GM12864 (cell line): Measurements from ENCODE around the gene ZBTB4.

Experiments
- DNase-seq: peaks from one replicate; pipeline ENCODE4 v3.0.0-alpha.2; 2011; ENCODE audit warnings: low read depth
- H3K4me3 ChIP-seq: 2 replicates; pipeline ENCODE4 v1.5.1; 2011; ENCODE audit warnings: mild to moderate bottlenecking, low read depth, low read length, control low read depth
- TF ChIP-seq, protein P1 (sequence below): IDR thresholded peaks from 2 replicates; pipeline ENCODE4 v1.5.1; 2011; ENCODE audit warnings: low read depth, mild to moderate bottlenecking, moderate library complexity, low read length, control low read depth, inconsistent platforms; ENCODE audit errors: missing control alignments

The ZBTB4 gene

GRCh38 chr17:7435676-7436555 lies 43.5 kb downstream of the ZBTB4 start:
- peak overlapping the region; percentile 63 for H3K4me3 ChIP-seq
- TF ChIP-seq, protein P1, sequence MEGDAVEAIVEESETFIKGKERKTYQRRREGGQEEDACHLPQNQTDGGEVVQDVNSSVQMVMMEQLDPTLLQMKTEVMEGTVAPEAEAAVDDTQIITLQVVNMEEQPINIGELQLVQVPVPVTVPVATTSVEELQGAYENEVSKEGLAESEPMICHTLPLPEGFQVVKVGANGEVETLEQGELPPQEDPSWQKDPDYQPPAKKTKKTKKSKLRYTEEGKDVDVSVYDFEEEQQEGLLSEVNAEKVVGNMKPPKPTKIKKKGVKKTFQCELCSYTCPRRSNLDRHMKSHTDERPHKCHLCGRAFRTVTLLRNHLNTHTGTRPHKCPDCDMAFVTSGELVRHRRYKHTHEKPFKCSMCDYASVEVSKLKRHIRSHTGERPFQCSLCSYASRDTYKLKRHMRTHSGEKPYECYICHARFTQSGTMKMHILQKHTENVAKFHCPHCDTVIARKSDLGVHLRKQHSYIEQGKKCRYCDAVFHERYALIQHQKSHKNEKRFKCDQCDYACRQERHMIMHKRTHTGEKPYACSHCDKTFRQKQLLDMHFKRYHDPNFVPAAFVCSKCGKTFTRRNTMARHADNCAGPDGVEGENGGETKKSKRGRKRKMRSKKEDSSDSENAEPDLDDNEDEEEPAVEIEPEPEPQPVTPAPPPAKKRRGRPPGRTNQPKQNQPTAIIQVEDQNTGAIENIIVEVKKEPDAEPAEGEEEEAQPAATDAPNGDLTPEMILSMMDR: peak; percentile 28

GRCh38 chr17:7432296-7432695 lies 47.1 kb downstream of the ZBTB4 start:
- no peak overlapping the region for H3K4me3 ChIP-seq
- TF ChIP-seq, protein P1: no peak
- no peak for DNase-seq

More at GRCh38 chr17:7435676-7436555, 43.5 kb downstream of the ZBTB4 start:
- no peak for DNase-seq

GRCh38 chr17:7431231-7431630 lies 48.2 kb downstream of the ZBTB4 start:
- DNase-seq: no peak
- TF ChIP-seq, protein P1: no peak
- no peak overlapping the region for H3K4me3 ChIP-seq

- TF ChIP-seq, protein P1: no peak
- no peak for DNase-seq
These were observed 49.7 kb downstream of the ZBTB4 start for GRCh38 chr17:7429722-7430121.

DNA sequence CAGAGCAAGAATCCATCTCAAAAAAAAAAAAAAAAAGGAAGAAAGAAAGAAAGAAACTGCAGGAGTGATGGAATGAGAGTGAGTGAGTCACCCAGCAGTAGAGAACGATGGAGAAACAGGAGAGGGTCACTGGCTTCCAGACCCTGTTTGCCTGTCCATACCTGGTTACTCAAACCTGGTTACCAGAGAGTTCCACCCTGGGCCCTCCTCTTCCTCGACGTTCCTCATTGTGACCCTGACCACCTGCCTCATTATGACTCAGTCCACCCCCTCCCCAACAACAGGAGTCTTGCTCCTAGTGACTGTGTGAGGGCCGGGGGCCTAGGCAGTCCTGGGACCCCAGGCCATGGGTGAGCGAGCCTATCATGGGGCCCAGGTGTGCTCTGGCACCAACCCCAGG lies 50.9 kb downstream of the ZBTB4 start, which contains the start of gene SPEM3:
SPEM3 (plus strand) TSS at position 301 of the 400 bp plus-strand sequence; CDS start at position 347, 46 bp downstream.
- DNase-seq: no peak
- H3K4me3 ChIP-seq: no peak within 1 kb of the TSS
- TF ChIP-seq, protein P1: no peak

More at GRCh38 chr17:7429722-7430121, 49.7 kb downstream of the ZBTB4 start:
- no peak overlapping the region for H3K4me3 ChIP-seq

DNA sequence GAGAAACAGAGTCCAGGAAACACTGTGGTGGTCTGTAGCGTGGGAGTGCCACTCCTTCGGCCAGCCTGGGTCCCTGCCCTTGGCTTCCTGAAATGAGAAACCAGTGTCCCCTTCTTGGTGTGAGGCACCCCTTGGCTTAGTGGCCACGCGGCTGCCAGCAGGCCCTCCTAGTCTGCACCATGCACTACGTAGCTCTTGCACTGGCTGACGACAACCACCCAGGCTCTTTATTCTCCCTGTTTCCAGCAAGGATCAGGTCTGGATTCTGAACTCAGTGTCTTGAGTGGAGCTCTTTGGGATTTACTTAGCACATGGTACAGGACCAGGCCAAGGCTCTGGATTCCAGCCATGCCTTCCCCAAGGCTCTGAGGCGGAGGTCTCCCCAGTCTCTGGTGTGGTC lies 51.9 kb downstream of the ZBTB4 start:
- TF ChIP-seq, protein P1: no peak
- DNase-seq: no peak
- H3K4me3 ChIP-seq: no peak overlapping the region

- H3K4me3 ChIP-seq: no peak overlapping the region
- DNase-seq: no peak
- TF ChIP-seq, protein P1: no peak
These were observed 52.4 kb downstream of the ZBTB4 start for GRCh38 chr17:7426896-7427489.
